Kidney capillary endothelial cell (primary cell): ENCODE data around the gene C2CD4C.
"Not testable (repeated sequence)": the region's sequence is repeated elsewhere in the genome, so short reads cannot be mapped to it uniquely, and the experiment has no call there.

Experiments used
- DNase-seq: peaks from one replicate; pipeline ENCODE4 v3.0.0-alpha.2; 2018; ENCODE audit warnings: low spot score

C2CD4C gene

GRCh38 chr19:413756-414420 is 4.9 kb upstream of the C2CD4C start:
- no peak for DNase-seq

GRCh38 chr19:412356-413355 is 3.7 kb upstream of the C2CD4C start:
- DNase-seq: no peak

GRCh38 chr19:411723-412355 is 2.9 kb upstream of the C2CD4C start:
- no peak for DNase-seq

- not testable (repeated sequence) for DNase-seq
Measured at GRCh38 chr19:411121-411722, 2.3 kb upstream of the C2CD4C start.

GRCh38 chr19:410243-410781 is 1.4 kb upstream of the C2CD4C start:
- DNase-seq: no peak

GRCh38 chr19:409516-410242 is 732 bp upstream of the C2CD4C start:
- no peak for DNase-seq

- DNase-seq: no peak
Measured at GRCh38 chr19:408441-408901, 476 bp downstream of the C2CD4C start.

- DNase-seq: no peak
Measured at GRCh38 chr19:407511-408440, 1.2 kb downstream of the C2CD4C start.

GRCh38 chr19:406971-407510 is 1.9 kb downstream of the C2CD4C start:
- no peak for DNase-seq

GRCh38 chr19:406135-406781 is 2.7 kb downstream of the C2CD4C start:
- no peak for DNase-seq

- DNase-seq: no peak
Measured at GRCh38 chr19:405121-405965, 3.6 kb downstream of the C2CD4C start.

- DNase-seq: no peak
Measured at GRCh38 chr19:403221-404027, 5.5 kb downstream of the C2CD4C start.

- no peak for DNase-seq
Measured at GRCh38 chr19:402786-403185, 6.2 kb downstream of the C2CD4C start.

GRCh38 chr19:401866-402511 is 7.0 kb downstream of the C2CD4C start:
- no peak for DNase-seq

GRCh38 chr19:400976-401865 is 7.7 kb downstream of the C2CD4C start:
- DNase-seq: no peak

GRCh38 chr19:399370-399769 is 9.6 kb downstream of the C2CD4C start:
- DNase-seq: no peak
